NCI-H1417 treated with DMSO at 0.1 percent for 48 hours (cell line): ENCODE data around the gene ENPP6.
"Not testable (repeated sequence)": the region's sequence is repeated elsewhere in the genome, so short reads cannot be mapped to it uniquely, and the experiment has no call there.

Experiments
- DNase-seq: peaks from one replicate; lab custom pipeline; 2025; lab: John Stamatoyannopoulos, UW

The ENPP6 gene

GRCh38 chr4:184148738-184149637 lies 68.7 kb downstream of the ENPP6 start:
- no peak for DNase-seq

- DNase-seq = no peak
Observed at GRCh38 chr4:184147858-184148737, 69.6 kb downstream of the ENPP6 start.

- DNase-seq = no peak
Observed at GRCh38 chr4:184146951-184147350, 70.7 kb downstream of the ENPP6 start.

- no peak for DNase-seq
Observed at GRCh38 chr4:184145596-184145995, 72.1 kb downstream of the ENPP6 start.

- no peak for DNase-seq
Observed at GRCh38 chr4:184143770-184144564, 73.7 kb downstream of the ENPP6 start.

GRCh38 chr4:184142121-184143000 lies 75.3 kb downstream of the ENPP6 start:
- no peak for DNase-seq

- DNase-seq = not testable (repeated sequence)
Observed at GRCh38 chr4:184140901-184141300, 76.8 kb downstream of the ENPP6 start.

- no peak for DNase-seq
Observed at GRCh38 chr4:184136525-184136924, 81.1 kb downstream of the ENPP6 start.

GRCh38 chr4:184126800-184127199 lies 90.9 kb downstream of the ENPP6 start:
- no peak for DNase-seq

GRCh38 chr4:184122631-184123408 lies 94.9 kb downstream of the ENPP6 start:
- no peak for DNase-seq

- DNase-seq = no peak
Observed at GRCh38 chr4:184120549-184121127, 97.0 kb downstream of the ENPP6 start.

- no peak for DNase-seq
Observed at GRCh38 chr4:184117662-184118199, 99.9 kb downstream of the ENPP6 start.

GRCh38 chr4:184115399-184115798 lies 102.3 kb downstream of the ENPP6 start:
- no peak for DNase-seq

- no peak for DNase-seq
Observed at GRCh38 chr4:184114431-184114830, 103.2 kb downstream of the ENPP6 start.

GRCh38 chr4:184112006-184112550 lies 105.6 kb downstream of the ENPP6 start:
- no peak for DNase-seq

- no peak for DNase-seq
Observed at GRCh38 chr4:184111233-184111832, 106.3 kb downstream of the ENPP6 start.

GRCh38 chr4:184110452-184111224 lies 107.0 kb downstream of the ENPP6 start:
- no peak for DNase-seq

- DNase-seq = no peak
Observed at GRCh38 chr4:184108006-184108501, 109.6 kb downstream of the ENPP6 start.
